Gastroesophageal sphincter (tissue), 4 donors: ENCODE data around the gene BOLA1. TPM values are rescaled to one million over a fixed set of nuclear protein-coding genes. Genes with fewer than 3 reads are reported as not detected.

Experiments used
- ATAC-seq: fragments of 150-250 bp; one replicate; pipeline ENCODE4 v1.9.1; 2016; ENCODE audit warnings: mild to moderate bottlenecking, moderate library complexity
- H3K27ac ChIP-seq, 4 donors: fragments of 200-600 bp; sonication (generic) in 3 of 4; 1 replicate in 3 of 4; 2 replicates in 1 of 4; pipeline ENCODE4 v1.5.1; 2016 to 2019
- H3K27me3 ChIP-seq: fragments of 200-600 bp; sonication (generic); one replicate; pipeline ENCODE4 v1.5.1; 2019
- H3K36me3 ChIP-seq, 2 donors: fragments of 200-600 bp; sonication (generic); one replicate each; pipeline ENCODE4 v1.5.1; 2019; ENCODE audit warnings: control low read depth in 1 of 2
- H3K4me1 ChIP-seq, 3 donors: fragments of 200-600 bp; sonication (generic); 1 replicate in 2 of 3; 2 replicates in 1 of 3; pipeline ENCODE4 v1.5.1; 2016 to 2019; ENCODE audit warnings: control low read depth in 2 of 3
- H3K4me3 ChIP-seq, 2 donors: fragments of 200-600 bp; sonication (generic); one replicate each; pipeline ENCODE4 v1.5.1; 2019; ENCODE audit warnings: mild to moderate bottlenecking in 1 of 2, moderate library complexity in 1 of 2
- H3K9me3 ChIP-seq, 3 donors: fragments of 200-600 bp; sonication (generic); one replicate each; pipeline ENCODE4 v1.5.1; 2017 to 2019; ENCODE audit warnings: control low read depth in 2 of 3
- EP300 ChIP-seq: sonication (generic); formaldehyde crosslinking; IDR thresholded peaks from one replicate; pipeline ENCODE4 v1.6.1; 2017; ENCODE audit warnings: antibody characterized with exemption, mild to moderate bottlenecking
- POLR2A ChIP-seq, 2 donors: fragments of 450-650 bp; IDR thresholded peaks; one replicate each; pipeline ENCODE4 v1.6.1; 2017; ENCODE audit warnings: antibody characterized with exemption in 2 of 2, mild to moderate bottlenecking in 2 of 2, moderate library complexity in 1 of 2
- POLR2AphosphoS5 ChIP-seq: sonication (generic); formaldehyde crosslinking; IDR thresholded peaks from one replicate; pipeline ENCODE4 v1.6.1; 2017; ENCODE audit warnings: antibody characterized with exemption
- WGBS, 2 donors: methylation state at CpG; one replicate each; pipeline ENCODE4 v1.1.5; 2018; ENCODE audit warnings: low coverage in 1 of 2; 5-methylcytosine and 5-hydroxymethylcytosine counted together
- total RNA-seq, 4 donors: library from RNA; depleted of rRNA; stranded (reverse); fragments of >200 nt; gene quantifications; one replicate each; pipeline ENCODE4 v1.1.0, GENCODE V29; 2016
- TF ChIP-seq, protein P1 (sequence below), 4 experiments: fragments of 200-600 bp in 2 of 4; fragments of 450-650 bp in 2 of 4; sonication (generic) in 1 of 4; IDR thresholded peaks; one replicate each; pipeline ENCODE4 v1.5.1; 2017 to 2019; ENCODE audit warnings: antibody characterized with exemption in 4 of 4, mild to moderate bottlenecking in 2 of 4, moderate library complexity in 2 of 4

The BOLA1 gene
- total RNA-seq, 4 donors from 2014 or later, result 23.9 to 46.2 (median 30.5) TPM

DNA sequence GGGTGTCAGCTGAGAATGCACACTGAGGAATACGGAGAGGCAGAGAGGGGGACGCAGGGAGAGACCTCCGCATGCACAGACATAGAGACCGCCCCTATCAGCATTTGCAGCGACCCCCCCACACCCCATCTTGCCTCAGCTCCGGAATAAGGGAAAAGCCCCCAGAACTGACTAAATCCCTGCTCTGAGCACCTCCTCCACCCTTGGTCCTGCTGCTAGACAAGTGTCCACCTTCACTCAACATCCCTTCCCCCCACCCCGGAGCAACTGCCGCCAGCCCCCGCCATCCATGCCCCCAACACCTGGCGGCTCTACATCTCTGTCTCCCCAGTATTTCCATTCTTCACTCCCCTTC is 17.5 kb downstream of the BOLA1 start:
- no peaks in the 10 kb centered on the region for H3K9me3 ChIP-seq
- peak overlapping the region; percentile 45 to 64 for H3K4me3 ChIP-seq
- 0 to 2% methylated on average over 6 to 7 of the region's 10 CpGs for WGBS, 2 donors
- TF ChIP-seq POLR2AphosphoS5, result no peak
- no peak for TF ChIP-seq POLR2A (IDR thresholded peaks at IDR 0.05)
- TF ChIP-seq EP300, result no peak
- TF ChIP-seq, protein P1, sequence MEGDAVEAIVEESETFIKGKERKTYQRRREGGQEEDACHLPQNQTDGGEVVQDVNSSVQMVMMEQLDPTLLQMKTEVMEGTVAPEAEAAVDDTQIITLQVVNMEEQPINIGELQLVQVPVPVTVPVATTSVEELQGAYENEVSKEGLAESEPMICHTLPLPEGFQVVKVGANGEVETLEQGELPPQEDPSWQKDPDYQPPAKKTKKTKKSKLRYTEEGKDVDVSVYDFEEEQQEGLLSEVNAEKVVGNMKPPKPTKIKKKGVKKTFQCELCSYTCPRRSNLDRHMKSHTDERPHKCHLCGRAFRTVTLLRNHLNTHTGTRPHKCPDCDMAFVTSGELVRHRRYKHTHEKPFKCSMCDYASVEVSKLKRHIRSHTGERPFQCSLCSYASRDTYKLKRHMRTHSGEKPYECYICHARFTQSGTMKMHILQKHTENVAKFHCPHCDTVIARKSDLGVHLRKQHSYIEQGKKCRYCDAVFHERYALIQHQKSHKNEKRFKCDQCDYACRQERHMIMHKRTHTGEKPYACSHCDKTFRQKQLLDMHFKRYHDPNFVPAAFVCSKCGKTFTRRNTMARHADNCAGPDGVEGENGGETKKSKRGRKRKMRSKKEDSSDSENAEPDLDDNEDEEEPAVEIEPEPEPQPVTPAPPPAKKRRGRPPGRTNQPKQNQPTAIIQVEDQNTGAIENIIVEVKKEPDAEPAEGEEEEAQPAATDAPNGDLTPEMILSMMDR (IDR thresholded peaks at IDR 0.05), result no peak
- peak overlapping the region in 3 of 4 donors; percentile 34 to 60 (median 35) for H3K27ac ChIP-seq
- H3K36me3 ChIP-seq, result peaks cover 0 to 15% of the 10 kb centered on the region in 2 donors
- H3K27me3 ChIP-seq, result no peaks in the 10 kb centered on the region
- peaks cover 0 to 26% (median 10%) of the 10 kb centered on the region in 3 donors for H3K4me1 ChIP-seq
- ATAC-seq, result no peak

DNA sequence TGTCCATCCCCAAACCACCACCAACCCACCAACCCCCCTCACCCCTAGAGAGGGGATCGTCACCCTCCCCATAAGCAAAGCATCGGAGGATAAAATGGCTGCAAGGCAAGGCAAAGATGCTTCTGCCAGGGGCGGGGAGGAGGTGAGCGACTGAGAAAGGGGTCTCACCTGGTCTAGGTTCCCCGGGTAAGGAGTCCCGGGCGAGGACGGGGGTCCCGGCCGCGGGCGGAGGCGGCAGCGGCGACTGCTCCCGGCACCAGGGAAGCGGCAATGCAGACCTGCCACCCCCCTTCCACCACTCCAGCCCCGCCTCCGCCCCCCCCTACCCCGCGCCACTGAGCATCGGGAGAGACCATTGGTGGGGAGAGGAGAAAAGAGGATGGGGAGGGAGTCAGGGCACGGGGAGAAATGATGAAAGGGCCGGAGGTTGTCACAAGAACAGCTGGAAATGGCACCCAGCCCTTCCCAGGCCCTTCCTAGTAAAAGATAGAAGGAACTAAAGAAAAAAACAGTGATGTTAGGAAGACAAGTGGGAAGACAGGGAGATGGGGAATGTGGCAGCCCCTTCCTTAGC is 18.3 kb downstream of the BOLA1 start, which contains the start of gene SV2A:
Gene SV2A, minus strand, starts transcription at position 274 of the 574 bp plus-strand sequence. CDS start 4,004 bp downstream, outside the sequence.
- Histone ChIP-seq H3K27ac (peak within 1 kb of the TSS in 3 of 4 donors; percentile 34 to 60 (median 44)), H3K4me3 (peak within 1 kb of the TSS; percentile 45 to 64), H3K27me3 (no peaks in the 10 kb centered on the region), H3K9me3 (no peaks in the 10 kb centered on the region), H3K4me1 (peaks cover 0 to 26% (median 10%) of the 10 kb centered on the region in 3 donors), H3K36me3 (peaks cover 0 to 21% of the 10 kb centered on the region in 2 donors)
- TF ChIP-seq POLR2A (IDR thresholded peaks at IDR 0.05), result peak; percentile 30 to 40
- TF ChIP-seq, protein P1 (IDR thresholded peaks at IDR 0.05), result no peak
- TF ChIP-seq EP300, result no peak
- WGBS, 2 donors, result no CpG with 5 or more reads among the region's 24 CpGs
- ATAC-seq, result peak; percentile 96

DNA sequence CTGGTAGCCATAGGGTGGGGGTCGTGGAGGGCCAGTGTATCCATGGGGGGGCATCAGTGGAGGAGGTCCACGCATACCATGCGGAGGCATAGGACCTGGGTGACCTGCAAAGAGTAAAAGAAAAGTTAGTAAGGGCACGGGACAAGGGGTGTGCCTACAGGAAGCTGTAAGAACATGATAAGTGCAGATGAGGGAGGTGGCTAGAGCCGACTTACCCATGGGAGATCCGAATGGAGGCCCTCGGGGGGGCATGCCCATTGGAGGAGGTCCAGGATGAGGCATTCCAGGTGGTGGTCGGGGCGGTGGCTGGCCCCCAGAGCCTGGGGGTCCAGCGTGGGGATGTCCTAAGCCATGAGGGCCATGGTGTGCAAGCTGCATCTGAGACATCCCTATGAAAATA is 24.3 kb downstream of the BOLA1 start:
- Histone ChIP-seq H3K9me3 (no peaks in the 10 kb centered on the region), H3K27ac (no peak overlapping the region), H3K4me3 (no peak overlapping the region), H3K27me3 (no peaks in the 10 kb centered on the region), H3K4me1 (peaks cover 3 to 38% (median 18%) of the 10 kb centered on the region in 3 donors), H3K36me3 (peaks cover 7 to 54% of the 10 kb centered on the region in 2 donors)
- 76 to 80% methylated on average over 3 to 10 of the region's 10 CpGs for WGBS, 2 donors
- ATAC-seq, result no peak
- TF ChIP-seq, protein P1 (IDR thresholded peaks at IDR 0.05), result no peak
- TF ChIP-seq POLR2AphosphoS5, result no peak
- TF ChIP-seq POLR2A (IDR thresholded peaks at IDR 0.05), result no peak
- no peak for TF ChIP-seq EP300

DNA sequence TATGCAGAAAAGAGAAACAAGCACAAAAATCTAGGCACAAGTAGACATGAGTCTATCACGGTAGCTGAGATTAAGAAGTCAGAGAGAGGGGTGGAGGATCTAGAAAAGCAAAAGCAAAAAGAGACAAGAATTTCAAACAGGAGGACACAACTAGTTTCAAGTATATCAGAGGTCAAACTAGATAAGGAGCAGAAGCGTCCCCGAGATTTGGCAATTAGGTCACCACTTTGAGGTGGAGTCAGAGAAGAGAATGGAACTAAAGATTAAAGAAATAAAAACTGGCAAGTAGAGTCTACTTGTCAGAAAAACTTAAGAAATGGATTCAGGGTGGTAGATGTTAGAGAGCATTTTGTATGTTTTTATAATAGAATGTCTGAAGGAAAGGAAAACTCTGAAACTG is 26.0 kb downstream of the BOLA1 start:
- H3K4me1 ChIP-seq, result peaks cover 3 to 42% (median 18%) of the 10 kb centered on the region in 3 donors
- no peak overlapping the region for H3K27ac ChIP-seq
- no peaks in the 10 kb centered on the region for H3K27me3 ChIP-seq
- peaks cover 7 to 68% of the 10 kb centered on the region in 2 donors for H3K36me3 ChIP-seq
- H3K4me3 ChIP-seq, result no peak overlapping the region
- no peaks in the 10 kb centered on the region for H3K9me3 ChIP-seq
- ATAC-seq, result no peak
- TF ChIP-seq POLR2AphosphoS5 (no peak), POLR2A (IDR thresholded peaks at IDR 0.05) (no peak), EP300 (no peak)
- TF ChIP-seq, protein P1 (IDR thresholded peaks at IDR 0.05), result no peak
- WGBS, 2 donors, result 76 to 93% methylated on average over 3 of the region's 3 CpGs

DNA sequence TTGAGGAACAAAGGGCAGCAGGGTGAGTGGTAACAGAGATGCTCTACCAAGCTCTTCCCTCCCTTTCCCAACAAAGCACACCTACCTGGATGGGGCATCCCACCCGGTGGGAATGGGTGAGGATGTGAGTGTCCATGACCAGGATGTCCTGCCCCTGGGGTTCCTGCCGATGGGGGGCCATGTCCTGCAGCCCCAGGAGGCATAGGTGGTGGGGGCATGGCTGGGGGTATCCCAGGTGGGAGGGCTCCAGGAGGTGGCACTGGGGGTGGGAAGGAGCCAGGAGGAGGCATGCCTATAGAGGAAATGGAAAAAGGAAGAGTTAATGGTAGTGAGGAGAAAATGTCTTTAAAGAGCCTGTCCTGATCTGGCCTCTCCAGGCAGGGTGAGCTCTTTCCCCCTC is 26.4 kb downstream of the BOLA1 start:
- H3K4me3 ChIP-seq, result no peak overlapping the region
- H3K27ac ChIP-seq, result no peak overlapping the region
- H3K4me1 ChIP-seq, result peaks cover 3 to 42% (median 18%) of the 10 kb centered on the region in 3 donors
- no peak for TF ChIP-seq POLR2A (IDR thresholded peaks at IDR 0.05)
- TF ChIP-seq POLR2AphosphoS5, result no peak
- TF ChIP-seq, protein P1 (IDR thresholded peaks at IDR 0.05), result no peak
- TF ChIP-seq EP300, result no peak
- ATAC-seq, result no peak
- H3K9me3 ChIP-seq, result no peaks in the 10 kb centered on the region
- no peaks in the 10 kb centered on the region for H3K27me3 ChIP-seq
- H3K36me3 ChIP-seq, result peaks cover 7 to 72% of the 10 kb centered on the region in 2 donors
- WGBS, 2 donors, result 76 to 86% methylated on average over 1 to 2 of the region's 2 CpGs
